HFFc6 (cell line): Measurements from ENCODE around the gene TRAPPC3L. TPM values are rescaled to one million over a fixed set of nuclear protein-coding genes. Genes with fewer than 3 reads are reported as not detected.

Experiments
- DNase-seq: peaks from one replicate; pipeline ENCODE4 v3.0.0-alpha.2; 2018
- H3K27ac Mint-ChIP-seq: 2 replicates; pipeline ENCODE4 v1.8.0; 2020; ENCODE audit warnings: mild to moderate bottlenecking, mixed read lengths
- H3K27me3 Mint-ChIP-seq: 2 replicates; pipeline ENCODE4 v1.8.0; 2021; ENCODE audit warnings: mild to moderate bottlenecking, moderate library complexity, mixed read lengths; ENCODE audit not compliant: insufficient read depth
- H3K36me3 Mint-ChIP-seq: 2 replicates; pipeline ENCODE4 v1.8.0; 2021; ENCODE audit warnings: low read depth, mixed read lengths
- H3K4me1 Mint-ChIP-seq: 2 replicates; pipeline ENCODE4 v1.8.0; 2020; ENCODE audit warnings: low read depth, mixed read lengths
- H3K4me3 Mint-ChIP-seq: 2 replicates; pipeline ENCODE4 v1.8.0; 2020; ENCODE audit warnings: mild to moderate bottlenecking, moderate library complexity, mixed read lengths
- H3K9me3 Mint-ChIP-seq: 2 replicates; pipeline ENCODE4 v1.8.0; 2020; ENCODE audit warnings: mild to moderate bottlenecking, mixed read lengths
- CTCF ChIP-seq: fragments of 200-600 bp; sonication (generic); IDR thresholded peaks from 2 replicates; pipeline ENCODE4 v1.5.0; 2021; ENCODE audit warnings: antibody characterized with exemption, mild to moderate bottlenecking
- total RNA-seq, 6 experiments: library from RNA; stranded (reverse); fragmentation: NEBNext Ultra II Directional; extraction: Animal tissue kit (Norgen Biotek cat#: 25700); gene quantifications; 2 replicates in 1 of 6; 3 replicates in 5 of 6; pipeline ENCODE4 v1.2.3, GENCODE V29; 2021

TRAPPC3L gene
- total RNA-seq, 6 experiments from 2014 or later, result 0.15 to 0.45 (median 0.32) TPM

GRCh38 chr6:116465246-116465645 is 80.2 kb downstream of the TRAPPC3L start:
- no peak for TF ChIP-seq CTCF
- Mint-ChIP-seq H3K9me3 (no peaks in the 10 kb centered on the region), H3K4me1 (peaks cover 15% of the 10 kb centered on the region), H3K4me3 (no peak overlapping the region), H3K36me3 (no peaks in the 10 kb centered on the region; the same call in 1 of the 2 replicates), H3K27ac (no peak overlapping the region), H3K27me3 (peaks cover 5% of the 10 kb centered on the region)
- no peak for DNase-seq

GRCh38 chr6:116463301-116463700 is 82.2 kb downstream of the TRAPPC3L start:
- no peaks in the 10 kb centered on the region for H3K36me3 Mint-ChIP-seq
- H3K27me3 Mint-ChIP-seq, result peaks cover 5% of the 10 kb centered on the region; the same call in 1 of the 2 replicates
- no peak overlapping the region; the same call in 1 of the 2 replicates for H3K4me3 Mint-ChIP-seq
- H3K27ac Mint-ChIP-seq, result no peak overlapping the region
- TF ChIP-seq CTCF, result no peak
- peaks cover 15% of the 10 kb centered on the region for H3K4me1 Mint-ChIP-seq
- no peaks in the 10 kb centered on the region for H3K9me3 Mint-ChIP-seq
- DNase-seq, result no peak

- Mint-ChIP-seq H3K4me3 (peak overlapping the region; percentile 70), H3K9me3 (no peaks in the 10 kb centered on the region), H3K27ac (no peak overlapping the region), H3K36me3 (no peaks in the 10 kb centered on the region), H3K27me3 (peaks cover 5% of the 10 kb centered on the region; the same call in 1 of the 2 replicates), H3K4me1 (peaks cover 15% of the 10 kb centered on the region)
- no peak for DNase-seq
- no peak; the same call in 1 of the 2 replicates for TF ChIP-seq CTCF
Observed at GRCh38 chr6:116461932-116462885, 83.3 kb downstream of the TRAPPC3L start.

GRCh38 chr6:116461331-116461931 is 84.1 kb downstream of the TRAPPC3L start, which contains the start of gene CALHM6:
Gene CALHM6 (plus strand): TSS chr6:116461375. CDS start chr6:116461930, 555 bp downstream.
- no peak for DNase-seq
- Mint-ChIP-seq H3K9me3 (no peaks in the 10 kb centered on the region), H3K36me3 (no peaks in the 10 kb centered on the region), H3K27me3 (peaks cover 5% of the 10 kb centered on the region; the same call in 1 of the 2 replicates), H3K4me3 (peak within 1 kb of the TSS; percentile 70), H3K27ac (no peak within 1 kb of the TSS), H3K4me1 (peaks cover 15% of the 10 kb centered on the region)
- TF ChIP-seq CTCF, result no peak

- peaks cover 4% of the 10 kb centered on the region; the same call in 1 of the 2 replicates for H3K27me3 Mint-ChIP-seq
Observed at GRCh38 chr6:116459927-116460326, 85.6 kb downstream of the TRAPPC3L start.

More at GRCh38 chr6:116459927-116460326, 85.6 kb downstream of the TRAPPC3L start:
- no peak overlapping the region for H3K27ac Mint-ChIP-seq
- TF ChIP-seq CTCF, result no peak
- no peak overlapping the region for H3K4me3 Mint-ChIP-seq
- no peaks in the 10 kb centered on the region for H3K9me3 Mint-ChIP-seq
- H3K36me3 Mint-ChIP-seq, result no peaks in the 10 kb centered on the region
- H3K4me1 Mint-ChIP-seq, result peaks cover 15% of the 10 kb centered on the region
- DNase-seq, result no peak
